NCI-H345 (cell line): ENCODE measurements around the gene ABCC5.

ENCODE experiments used
- DNase-seq: peaks from one replicate; lab custom pipeline; 2025; lab: John Stamatoyannopoulos, UW

ABCC5 gene

GRCh38 chr3:183975981-183976662 is 41.6 kb downstream of the ABCC5 start:
- no peak for DNase-seq

- DNase-seq: no peak
Observed at GRCh38 chr3:183968666-183969245, 48.9 kb downstream of the ABCC5 start.

- no peak for DNase-seq
Observed at GRCh38 chr3:183967693-183968092, 50.0 kb downstream of the ABCC5 start.

GRCh38 chr3:183966361-183966791 is 51.3 kb downstream of the ABCC5 start:
- DNase-seq: no peak

- no peak for DNase-seq
Observed at GRCh38 chr3:183962807-183963206, 54.9 kb downstream of the ABCC5 start.

- no peak for DNase-seq
Observed at GRCh38 chr3:183959214-183959613, 58.5 kb downstream of the ABCC5 start.

GRCh38 chr3:183958775-183959174 is 58.9 kb downstream of the ABCC5 start:
- DNase-seq: no peak

- DNase-seq: no peak
Observed at GRCh38 chr3:183958226-183958625, 59.5 kb downstream of the ABCC5 start.

- DNase-seq: no peak
Observed at GRCh38 chr3:183954875-183955274, 62.8 kb downstream of the ABCC5 start.

- no peak for DNase-seq
Observed at GRCh38 chr3:183953471-183954070, 64.1 kb downstream of the ABCC5 start.

- no peak for DNase-seq
Observed at GRCh38 chr3:183951459-183951858, 66.2 kb downstream of the ABCC5 start.

GRCh38 chr3:183949690-183950089 is 68.0 kb downstream of the ABCC5 start:
- DNase-seq: no peak

- DNase-seq: no peak
Observed at GRCh38 chr3:183946037-183946436, 71.6 kb downstream of the ABCC5 start.

- DNase-seq: no peak
Observed at GRCh38 chr3:183944775-183945174, 72.9 kb downstream of the ABCC5 start.

- no peak for DNase-seq
Observed at GRCh38 chr3:183943739-183944138, 73.9 kb downstream of the ABCC5 start.

- DNase-seq: no peak
Observed at GRCh38 chr3:183941216-183941615, 76.5 kb downstream of the ABCC5 start.

- DNase-seq: no peak
Observed at GRCh38 chr3:183937601-183938286, 79.9 kb downstream of the ABCC5 start.

- no peak for DNase-seq
Observed at GRCh38 chr3:183933160-183933559, 84.5 kb downstream of the ABCC5 start.

GRCh38 chr3:183931881-183932280 is 85.8 kb downstream of the ABCC5 start:
- no peak for DNase-seq

- no peak for DNase-seq
Observed at GRCh38 chr3:183930086-183930485, 87.6 kb downstream of the ABCC5 start.

GRCh38 chr3:183927059-183927458 is 90.6 kb downstream of the ABCC5 start:
- DNase-seq: no peak

GRCh38 chr3:183924956-183925355 is 92.7 kb downstream of the ABCC5 start:
- DNase-seq: no peak

GRCh38 chr3:183924543-183924942 is 93.1 kb downstream of the ABCC5 start:
- no peak for DNase-seq
